ENCODE data around the gene TAPT1.

TAPT1 gene

GRCh38 chr4:16245241-16245640 is 19.0 kb upstream of the TAPT1 start:
- FAIRE-seq, result no peak

- no peak for FAIRE-seq
Measured at GRCh38 chr4:16243285-16243684, 17.0 kb upstream of the TAPT1 start.

GRCh38 chr4:16240300-16240699 is 14.0 kb upstream of the TAPT1 start:
- FAIRE-seq, result no peak

GRCh38 chr4:16239086-16239485 is 12.8 kb upstream of the TAPT1 start:
- FAIRE-seq, result no peak

- no peak for FAIRE-seq
Measured at GRCh38 chr4:16238327-16238726, 12.1 kb upstream of the TAPT1 start.

- FAIRE-seq, result no peak
Measured at GRCh38 chr4:16237715-16238114, 11.4 kb upstream of the TAPT1 start.

- no peak for FAIRE-seq
Measured at GRCh38 chr4:16236402-16237023, 10.2 kb upstream of the TAPT1 start.

- FAIRE-seq, result no peak
Measured at GRCh38 chr4:16235209-16235608, 8.9 kb upstream of the TAPT1 start.

GRCh38 chr4:16233569-16234177 is 7.4 kb upstream of the TAPT1 start:
- FAIRE-seq, result no peak

- FAIRE-seq, result peak; percentile 31
Measured at GRCh38 chr4:16231570-16232245, 5.4 kb upstream of the TAPT1 start.

- no peak for FAIRE-seq
Measured at GRCh38 chr4:16230308-16230707, 4.0 kb upstream of the TAPT1 start.

GRCh38 chr4:16229604-16230003 is 3.3 kb upstream of the TAPT1 start:
- no peak for FAIRE-seq

- FAIRE-seq, result no peak
Measured at GRCh38 chr4:16227462-16227868, 1.2 kb upstream of the TAPT1 start.

- no peak for FAIRE-seq
Measured at GRCh38 chr4:16226816-16227461, 668 bp upstream of the TAPT1 start.

GRCh38 chr4:16225167-16225862 is 956 bp downstream of the TAPT1 start:
- FAIRE-seq, result peak; percentile 35

- no peak for FAIRE-seq
Measured at GRCh38 chr4:16224264-16225166, 1.8 kb downstream of the TAPT1 start.

GRCh38 chr4:16222957-16223527 is 3.2 kb downstream of the TAPT1 start:
- FAIRE-seq, result no peak

GRCh38 chr4:16218950-16219349 is 7.3 kb downstream of the TAPT1 start:
- FAIRE-seq, result no peak

- FAIRE-seq, result no peak
Measured at GRCh38 chr4:16217300-16218051, 8.8 kb downstream of the TAPT1 start.

GRCh38 chr4:16213121-16213520 is 13.2 kb downstream of the TAPT1 start:
- peak; percentile 64 for FAIRE-seq

Data from endometrium (tissue), 2 donors.